Measurements from ENCODE around the gene CHRNB2.
A peak's percentile ranks its signal among the peaks of the same experiment; 100 is the strongest.
"Not testable (repeated sequence)": the region's sequence is repeated elsewhere in the genome, so short reads cannot be mapped to it uniquely, and the experiment has no call there.

CHRNB2 gene

GRCh38 chr1:154567386-154568156, at the start of gene CHRNB2:
Gene CHRNB2, plus strand, starts transcription at chr1:154567778. Its CDS starts 267 bp downstream, at chr1:154568045.
- peak; percentile 76 for DNase-seq (ENCODE audit: low spot score)

- DNase-seq (ENCODE audit: low spot score) = no peak
Measured at GRCh38 chr1:154519591-154519991, 48.0 kb upstream of the CHRNB2 start.

- no peak for DNase-seq (ENCODE audit: low spot score)
Measured at GRCh38 chr1:154520333-154520732, 47.2 kb upstream of the CHRNB2 start.

GRCh38 chr1:154521695-154522094, 45.9 kb upstream of the CHRNB2 start:
- DNase-seq (ENCODE audit: low spot score) = no peak

GRCh38 chr1:154524881-154525280, 42.7 kb upstream of the CHRNB2 start:
- DNase-seq (ENCODE audit: low spot score) = no peak

- DNase-seq (ENCODE audit: low spot score) = no peak
Measured at GRCh38 chr1:154527192-154527591, 40.4 kb upstream of the CHRNB2 start.

GRCh38 chr1:154529308-154529707, 38.3 kb upstream of the CHRNB2 start:
- no peak for DNase-seq (ENCODE audit: low spot score)

- not testable (repeated sequence) for DNase-seq (ENCODE audit: low spot score)
Measured at GRCh38 chr1:154531950-154532349, 35.6 kb upstream of the CHRNB2 start.

GRCh38 chr1:154533952-154534844, 33.4 kb upstream of the CHRNB2 start:
- peak; percentile 61 for DNase-seq (ENCODE audit: low spot score)

GRCh38 chr1:154536570-154536969, 31.0 kb upstream of the CHRNB2 start:
- DNase-seq (ENCODE audit: low spot score) = no peak

- DNase-seq (ENCODE audit: low spot score) = no peak
Measured at GRCh38 chr1:154539486-154540483, 27.8 kb upstream of the CHRNB2 start.

- no peak for DNase-seq (ENCODE audit: low spot score)
Measured at GRCh38 chr1:154541231-154541630, 26.3 kb upstream of the CHRNB2 start.

- peak; percentile 57 for DNase-seq (ENCODE audit: low spot score)
Measured at GRCh38 chr1:154546264-154547063, 21.1 kb upstream of the CHRNB2 start.

- DNase-seq (ENCODE audit: low spot score) = no peak
Measured at GRCh38 chr1:154547105-154547732, 20.4 kb upstream of the CHRNB2 start.

GRCh38 chr1:154548028-154548427, 19.6 kb upstream of the CHRNB2 start:
- no peak for DNase-seq (ENCODE audit: low spot score)

GRCh38 chr1:154549202-154549770, 18.3 kb upstream of the CHRNB2 start:
- no peak for DNase-seq (ENCODE audit: low spot score)

GRCh38 chr1:154550070-154550469, 17.5 kb upstream of the CHRNB2 start:
- no peak for DNase-seq (ENCODE audit: low spot score)

- no peak for DNase-seq (ENCODE audit: low spot score)
Measured at GRCh38 chr1:154550657-154551056, 16.9 kb upstream of the CHRNB2 start.

- DNase-seq (ENCODE audit: low spot score) = no peak
Measured at GRCh38 chr1:154551474-154551873, 16.1 kb upstream of the CHRNB2 start.

- DNase-seq (ENCODE audit: low spot score) = no peak
Measured at GRCh38 chr1:154552036-154552435, 15.5 kb upstream of the CHRNB2 start.

Data from cerebellar cortex (tissue), 1 donor.